ENCODE data around the gene SMAD2.

GRCh38 chr18:47944972-47945852, 14.8 kb upstream of the SMAD2 start:
- TF ChIP-seq, protein P1, sequence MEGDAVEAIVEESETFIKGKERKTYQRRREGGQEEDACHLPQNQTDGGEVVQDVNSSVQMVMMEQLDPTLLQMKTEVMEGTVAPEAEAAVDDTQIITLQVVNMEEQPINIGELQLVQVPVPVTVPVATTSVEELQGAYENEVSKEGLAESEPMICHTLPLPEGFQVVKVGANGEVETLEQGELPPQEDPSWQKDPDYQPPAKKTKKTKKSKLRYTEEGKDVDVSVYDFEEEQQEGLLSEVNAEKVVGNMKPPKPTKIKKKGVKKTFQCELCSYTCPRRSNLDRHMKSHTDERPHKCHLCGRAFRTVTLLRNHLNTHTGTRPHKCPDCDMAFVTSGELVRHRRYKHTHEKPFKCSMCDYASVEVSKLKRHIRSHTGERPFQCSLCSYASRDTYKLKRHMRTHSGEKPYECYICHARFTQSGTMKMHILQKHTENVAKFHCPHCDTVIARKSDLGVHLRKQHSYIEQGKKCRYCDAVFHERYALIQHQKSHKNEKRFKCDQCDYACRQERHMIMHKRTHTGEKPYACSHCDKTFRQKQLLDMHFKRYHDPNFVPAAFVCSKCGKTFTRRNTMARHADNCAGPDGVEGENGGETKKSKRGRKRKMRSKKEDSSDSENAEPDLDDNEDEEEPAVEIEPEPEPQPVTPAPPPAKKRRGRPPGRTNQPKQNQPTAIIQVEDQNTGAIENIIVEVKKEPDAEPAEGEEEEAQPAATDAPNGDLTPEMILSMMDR (IDR thresholded peaks at IDR 0.05; ENCODE audit: low read depth, low read length, missing input control) = no peak
- TF ChIP-seq JUND (IDR thresholded peaks at IDR 0.05) = no peak
- TF ChIP-seq SP1 (IDR thresholded peaks at IDR 0.05) = no peak
- TF ChIP-seq, protein P2, sequence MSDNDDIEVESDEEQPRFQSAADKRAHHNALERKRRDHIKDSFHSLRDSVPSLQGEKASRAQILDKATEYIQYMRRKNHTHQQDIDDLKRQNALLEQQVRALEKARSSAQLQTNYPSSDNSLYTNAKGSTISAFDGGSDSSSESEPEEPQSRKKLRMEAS (IDR thresholded peaks at IDR 0.05) = no peak
- TF ChIP-seq TAF1 (conservative IDR thresholded peaks at IDR 0.05) = no peak
- TF ChIP-seq EGR1 (IDR thresholded peaks at IDR 0.05; ENCODE audit: low read depth in 2 of 2) = no peak
- no peak for TF ChIP-seq YY1 (IDR thresholded peaks at IDR 0.05)
- no peak for TF ChIP-seq RXRA (IDR thresholded peaks at IDR 0.05)
- TF ChIP-seq, protein P3, sequence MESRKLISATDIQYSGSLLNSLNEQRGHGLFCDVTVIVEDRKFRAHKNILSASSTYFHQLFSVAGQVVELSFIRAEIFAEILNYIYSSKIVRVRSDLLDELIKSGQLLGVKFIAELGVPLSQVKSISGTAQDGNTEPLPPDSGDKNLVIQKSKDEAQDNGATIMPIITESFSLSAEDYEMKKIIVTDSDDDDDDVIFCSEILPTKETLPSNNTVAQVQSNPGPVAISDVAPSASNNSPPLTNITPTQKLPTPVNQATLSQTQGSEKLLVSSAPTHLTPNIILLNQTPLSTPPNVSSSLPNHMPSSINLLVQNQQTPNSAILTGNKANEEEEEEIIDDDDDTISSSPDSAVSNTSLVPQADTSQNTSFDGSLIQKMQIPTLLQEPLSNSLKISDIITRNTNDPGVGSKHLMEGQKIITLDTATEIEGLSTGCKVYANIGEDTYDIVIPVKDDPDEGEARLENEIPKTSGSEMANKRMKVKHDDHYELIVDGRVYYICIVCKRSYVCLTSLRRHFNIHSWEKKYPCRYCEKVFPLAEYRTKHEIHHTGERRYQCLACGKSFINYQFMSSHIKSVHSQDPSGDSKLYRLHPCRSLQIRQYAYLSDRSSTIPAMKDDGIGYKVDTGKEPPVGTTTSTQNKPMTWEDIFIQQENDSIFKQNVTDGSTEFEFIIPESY (IDR thresholded peaks at IDR 0.05) = no peak
- no peak for TF ChIP-seq GABPA (IDR thresholded peaks at IDR 0.05 in 1 of 2, conservative IDR thresholded peaks at IDR 0.05 in 1 of 2)
- no peak for TF ChIP-seq RAD21 (IDR thresholded peaks at IDR 0.05)

Measured in liver (tissue), 3 donors.